ENCODE data around the gene ZBTB12.
"Not testable (repeated sequence)": the region's sequence is repeated elsewhere in the genome, so short reads cannot be mapped to it uniquely, and the experiment has no call there.

ZBTB12 gene, protein sequence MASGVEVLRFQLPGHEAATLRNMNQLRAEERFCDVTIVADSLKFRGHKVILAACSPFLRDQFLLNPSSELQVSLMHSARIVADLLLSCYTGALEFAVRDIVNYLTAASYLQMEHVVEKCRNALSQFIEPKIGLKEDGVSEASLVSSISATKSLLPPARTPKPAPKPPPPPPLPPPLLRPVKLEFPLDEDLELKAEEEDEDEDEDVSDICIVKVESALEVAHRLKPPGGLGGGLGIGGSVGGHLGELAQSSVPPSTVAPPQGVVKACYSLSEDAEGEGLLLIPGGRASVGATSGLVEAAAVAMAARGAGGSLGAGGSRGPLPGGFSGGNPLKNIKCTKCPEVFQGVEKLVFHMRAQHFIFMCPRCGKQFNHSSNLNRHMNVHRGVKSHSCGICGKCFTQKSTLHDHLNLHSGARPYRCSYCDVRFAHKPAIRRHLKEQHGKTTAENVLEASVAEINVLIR

DNA sequence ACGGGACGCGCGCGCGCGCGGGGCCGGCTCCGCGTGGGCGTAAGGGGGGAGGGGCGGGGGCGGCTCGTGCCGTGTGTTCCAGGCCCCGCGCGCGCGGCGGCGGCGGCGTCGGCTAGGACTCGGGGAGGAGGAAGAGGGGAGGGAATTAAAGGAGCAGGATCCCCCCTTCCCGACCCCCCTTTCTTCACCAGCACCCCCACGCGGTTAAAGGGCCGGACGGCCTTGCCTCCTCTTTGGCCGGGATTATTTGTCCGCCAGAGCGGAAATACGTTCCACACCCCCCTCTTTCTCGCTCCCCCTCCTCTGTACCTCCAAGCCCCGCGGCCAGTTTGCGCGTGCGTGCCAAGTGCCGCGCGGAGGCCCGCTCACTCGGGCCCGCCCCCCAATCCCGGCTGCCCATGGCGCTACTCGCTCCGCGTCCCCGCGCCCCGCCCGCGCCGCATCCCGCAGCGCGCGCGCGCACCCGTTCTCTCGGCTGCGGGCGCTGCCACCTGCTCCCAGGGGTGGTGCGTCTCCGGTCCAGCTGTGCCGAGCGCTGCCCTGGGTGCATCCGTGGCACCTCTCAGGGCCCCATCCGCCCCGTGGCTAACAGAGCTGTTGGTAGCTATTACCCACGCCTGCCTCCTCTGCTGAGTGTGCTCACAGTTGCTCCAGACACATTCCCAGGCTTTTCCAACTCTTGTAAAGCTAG is at the start of gene ZBTB12:
ZBTB12 (minus strand) TSS at position 134 of the 691 bp plus-strand sequence. CDS start 781 bp downstream, outside the sequence.
- peak; percentile 78 to 83 for DNase-seq (ENCODE audit: low read depth in 2 of 2)

DNA sequence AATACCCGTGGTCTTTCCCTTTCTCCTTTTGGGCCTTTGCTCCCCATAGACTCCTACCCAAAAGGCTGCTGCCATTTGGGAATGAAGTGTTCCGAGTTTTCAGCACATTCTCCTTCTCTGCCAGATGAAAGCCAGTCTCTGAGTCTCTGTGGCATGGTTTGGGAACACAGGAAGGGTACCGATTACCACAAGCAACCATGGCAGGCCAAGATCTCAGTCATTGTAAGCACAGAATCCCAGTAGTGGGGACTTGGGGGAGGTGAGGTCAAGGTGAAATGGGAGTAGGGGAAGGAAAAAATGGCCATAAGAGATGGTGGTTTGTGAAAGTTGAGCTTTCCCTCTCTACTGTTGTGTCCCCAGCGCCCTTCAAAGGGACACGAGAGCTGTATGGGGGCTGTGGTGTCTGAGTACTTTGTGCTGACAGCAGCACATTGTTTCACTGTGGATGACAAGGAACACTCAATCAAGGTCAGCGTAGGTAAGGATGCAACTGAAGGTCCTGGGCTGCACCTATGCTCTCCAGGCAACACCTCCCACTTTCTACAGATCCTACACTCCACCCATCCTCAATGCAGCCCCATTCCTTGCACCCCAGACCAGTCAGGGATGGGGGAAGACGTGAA is 48.2 kb upstream of the ZBTB12 start:
- no peak for DNase-seq (ENCODE audit: low read depth in 2 of 2)

DNA sequence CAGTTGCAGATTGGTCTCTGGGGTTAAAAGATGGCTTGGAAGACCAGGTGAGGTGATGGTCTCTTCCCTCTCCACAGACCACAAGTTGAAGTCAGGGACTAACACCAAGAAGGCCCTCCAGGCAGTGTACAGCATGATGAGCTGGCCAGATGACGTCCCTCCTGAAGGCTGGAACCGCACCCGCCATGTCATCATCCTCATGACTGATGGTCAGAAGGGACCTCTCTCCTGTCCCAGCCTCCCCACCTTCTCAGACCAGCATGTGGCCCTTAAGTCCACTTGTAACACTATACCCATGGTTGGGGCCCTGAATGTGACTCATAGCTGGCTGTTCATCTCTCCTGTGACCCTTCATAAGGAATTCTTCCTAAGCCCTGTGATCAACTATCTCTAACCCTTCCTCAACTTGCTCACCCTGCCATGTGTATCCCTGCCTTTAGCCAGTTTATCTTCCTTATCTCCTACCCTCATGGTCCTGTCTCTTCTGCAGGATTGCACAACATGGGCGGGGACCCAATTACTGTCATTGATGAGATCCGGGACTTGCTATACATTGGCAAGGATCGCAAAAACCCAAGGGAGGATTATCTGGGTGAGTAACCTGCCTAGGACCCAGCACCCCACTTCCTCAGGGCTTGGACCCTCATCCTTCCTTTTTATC is 47.0 kb upstream of the ZBTB12 start:
- no peak for DNase-seq (ENCODE audit: low read depth in 2 of 2)

DNA sequence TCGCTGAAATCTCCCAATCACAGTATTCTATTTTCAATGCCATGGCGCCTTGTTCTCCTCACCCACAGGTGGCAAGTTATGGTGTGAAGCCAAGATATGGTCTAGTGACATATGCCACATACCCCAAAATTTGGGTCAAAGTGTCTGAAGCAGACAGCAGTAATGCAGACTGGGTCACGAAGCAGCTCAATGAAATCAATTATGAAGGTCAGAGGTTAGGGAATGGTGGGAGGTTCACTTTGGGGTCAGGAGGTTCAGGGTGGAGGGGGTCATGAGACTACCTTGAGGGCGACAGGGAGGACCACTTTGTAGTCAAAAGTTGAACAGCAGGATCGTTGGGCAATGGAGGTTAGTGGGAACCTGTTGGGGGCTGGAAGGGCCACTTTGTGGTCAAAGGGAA is 46.4 kb upstream of the ZBTB12 start:
- no peak for DNase-seq (ENCODE audit: low read depth in 2 of 2)

DNA sequence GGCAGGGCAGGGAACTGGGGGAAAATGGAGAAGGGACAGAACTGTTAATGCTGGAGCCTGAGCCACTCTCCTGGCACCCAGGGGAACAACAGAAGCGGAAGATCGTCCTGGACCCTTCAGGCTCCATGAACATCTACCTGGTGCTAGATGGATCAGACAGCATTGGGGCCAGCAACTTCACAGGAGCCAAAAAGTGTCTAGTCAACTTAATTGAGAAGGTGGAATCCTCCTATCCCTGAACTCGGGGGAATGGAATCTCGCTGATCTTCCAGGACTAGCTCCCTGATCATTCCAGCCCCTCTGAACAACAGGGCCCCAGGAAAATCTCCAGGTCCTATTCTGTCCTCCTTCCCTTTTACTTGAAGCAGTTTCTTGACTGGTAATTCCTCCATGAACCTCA is 46.0 kb upstream of the ZBTB12 start:
- no peak for DNase-seq (ENCODE audit: low read depth in 2 of 2)

DNA sequence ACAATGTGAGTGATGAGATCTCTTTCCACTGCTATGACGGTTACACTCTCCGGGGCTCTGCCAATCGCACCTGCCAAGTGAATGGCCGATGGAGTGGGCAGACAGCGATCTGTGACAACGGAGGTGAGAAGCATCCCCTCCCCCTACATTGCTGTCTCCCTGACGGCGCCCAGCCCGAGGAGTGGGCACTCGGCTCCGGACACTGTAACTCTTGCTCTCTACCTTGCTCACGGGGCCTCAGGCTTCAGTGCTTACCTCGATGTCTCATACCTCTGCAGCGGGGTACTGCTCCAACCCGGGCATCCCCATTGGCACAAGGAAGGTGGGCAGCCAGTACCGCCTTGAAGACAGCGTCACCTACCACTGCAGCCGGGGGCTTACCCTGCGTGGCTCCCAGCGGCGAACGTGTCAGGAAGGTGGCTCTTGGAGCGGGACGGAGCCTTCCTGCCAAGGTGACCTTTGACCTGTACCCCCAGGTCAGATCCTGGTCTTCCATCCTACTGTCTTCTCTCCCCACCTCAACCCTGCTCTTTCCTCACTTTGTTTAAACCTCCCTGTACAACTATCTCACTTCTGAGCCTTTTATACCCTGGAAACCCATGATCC is 45.3 kb upstream of the ZBTB12 start:
- DNase-seq (ENCODE audit: low read depth in 2 of 2), result no peak

DNA sequence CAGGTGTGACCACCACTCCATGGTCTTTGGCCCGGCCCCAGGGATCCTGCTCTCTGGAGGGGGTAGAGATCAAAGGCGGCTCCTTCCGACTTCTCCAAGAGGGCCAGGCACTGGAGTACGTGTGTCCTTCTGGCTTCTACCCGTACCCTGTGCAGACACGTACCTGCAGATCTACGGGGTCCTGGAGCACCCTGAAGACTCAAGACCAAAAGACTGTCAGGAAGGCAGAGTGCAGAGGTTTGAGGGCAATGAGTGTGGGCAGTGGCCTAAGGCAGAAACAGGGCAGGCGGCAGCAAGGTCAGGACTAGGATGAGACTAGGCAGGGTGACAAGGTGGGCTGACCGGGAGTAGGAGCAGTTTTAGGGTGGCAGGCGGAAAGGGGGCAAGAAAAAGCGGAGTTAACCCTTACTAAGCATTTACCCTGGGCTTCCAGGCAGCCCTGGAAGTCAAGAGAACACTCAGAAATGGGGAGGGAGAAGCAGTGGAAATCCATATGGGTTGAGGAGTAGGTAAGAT is 44.5 kb upstream of the ZBTB12 start:
- no peak for DNase-seq (ENCODE audit: low read depth in 2 of 2)

DNA sequence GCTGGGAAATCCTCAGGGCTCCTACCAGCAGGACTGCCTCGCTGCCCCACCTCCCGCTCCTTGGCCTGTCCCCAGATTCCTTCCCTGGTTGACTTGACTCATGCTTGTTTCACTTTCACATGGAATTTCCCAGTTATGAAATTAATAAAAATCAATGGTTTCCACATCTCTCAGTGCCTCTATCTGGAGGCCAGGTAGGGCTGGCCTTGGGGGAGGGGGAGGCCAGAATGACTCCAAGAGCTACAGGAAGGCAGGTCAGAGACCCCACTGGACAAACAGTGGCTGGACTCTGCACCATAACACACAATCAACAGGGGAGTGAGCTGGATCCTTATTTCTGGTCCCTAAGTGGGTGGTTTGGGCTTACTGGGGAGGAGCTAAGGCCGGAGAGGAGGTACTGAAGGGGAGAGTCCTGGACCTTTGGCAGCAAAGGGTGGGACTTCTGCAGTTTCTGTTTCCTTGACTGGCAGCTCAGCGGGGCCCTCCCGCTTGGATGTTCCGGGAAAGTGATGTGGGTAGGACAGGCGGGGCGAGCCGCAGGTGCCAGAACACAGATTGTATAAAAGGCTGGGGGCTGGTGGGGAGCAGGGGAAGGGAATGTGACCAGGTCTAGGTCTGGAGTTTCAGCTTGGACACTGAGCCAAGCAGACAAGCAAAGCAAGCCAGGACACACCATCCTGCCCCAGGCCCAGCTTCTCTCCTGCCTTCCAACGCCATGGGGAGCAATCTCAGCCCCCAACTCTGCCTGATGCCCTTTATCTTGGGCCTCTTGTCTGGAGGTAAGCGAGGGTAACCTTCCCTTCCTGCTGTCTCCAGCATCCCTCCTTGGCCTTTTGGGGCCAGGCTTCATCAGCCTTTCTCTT is 43.9 kb upstream of the ZBTB12 start, which contains the start of gene CFB:
CFB (plus strand) TSS at position 589 of the 863 bp plus-strand sequence; CDS start at position 716, 127 bp downstream.
- no peak for DNase-seq (ENCODE audit: low read depth in 2 of 2)

DNA sequence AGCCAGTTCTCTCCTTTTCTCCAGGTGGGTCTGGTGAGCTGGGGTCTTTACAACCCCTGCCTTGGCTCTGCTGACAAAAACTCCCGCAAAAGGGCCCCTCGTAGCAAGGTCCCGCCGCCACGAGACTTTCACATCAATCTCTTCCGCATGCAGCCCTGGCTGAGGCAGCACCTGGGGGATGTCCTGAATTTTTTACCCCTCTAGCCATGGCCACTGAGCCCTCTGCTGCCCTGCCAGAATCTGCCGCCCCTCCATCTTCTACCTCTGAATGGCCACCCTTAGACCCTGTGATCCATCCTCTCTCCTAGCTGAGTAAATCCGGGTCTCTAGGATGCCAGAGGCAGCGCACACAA is 43.2 kb upstream of the ZBTB12 start:
- DNase-seq (ENCODE audit: low read depth in 2 of 2), result no peak

DNA sequence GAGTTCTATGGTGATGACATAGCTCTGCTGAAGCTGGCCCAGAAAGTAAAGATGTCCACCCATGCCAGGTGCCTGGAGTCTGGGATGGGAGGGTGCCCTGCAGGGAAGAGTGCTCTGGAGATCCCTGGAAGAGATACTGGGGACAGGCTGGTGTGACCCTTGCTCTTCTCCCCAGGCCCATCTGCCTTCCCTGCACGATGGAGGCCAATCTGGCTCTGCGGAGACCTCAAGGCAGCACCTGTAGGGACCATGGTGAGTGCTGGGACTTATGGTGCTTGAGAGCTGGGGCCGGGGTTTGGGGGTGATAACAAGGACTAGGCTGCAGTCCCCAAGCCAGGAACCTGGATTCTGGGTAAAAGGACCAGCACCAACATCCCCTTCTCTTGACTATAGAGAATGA is 41.9 kb upstream of the ZBTB12 start:
- no peak for DNase-seq (ENCODE audit: low read depth in 2 of 2)

DNA sequence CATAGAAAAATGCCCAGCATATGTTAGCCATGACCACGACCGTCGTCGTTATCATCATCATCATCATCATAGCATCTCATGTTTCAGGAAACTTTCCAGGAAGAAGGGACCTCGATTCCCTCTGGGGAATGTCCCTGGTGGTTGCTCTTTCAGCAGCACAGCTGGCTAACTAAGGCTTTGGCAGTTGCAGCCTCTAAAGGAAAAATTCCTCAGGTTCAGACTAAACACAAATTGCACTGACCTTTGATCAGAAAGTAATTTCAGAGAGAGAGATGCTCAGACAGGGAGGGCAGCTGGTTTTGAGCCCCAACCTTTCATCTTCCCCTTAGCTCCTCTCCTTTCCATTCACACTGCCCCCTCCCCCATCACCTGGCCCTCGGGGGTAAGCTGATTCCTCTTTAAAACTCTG is 38.4 kb upstream of the ZBTB12 start:
- no peak for DNase-seq (ENCODE audit: low read depth in 2 of 2)

DNA sequence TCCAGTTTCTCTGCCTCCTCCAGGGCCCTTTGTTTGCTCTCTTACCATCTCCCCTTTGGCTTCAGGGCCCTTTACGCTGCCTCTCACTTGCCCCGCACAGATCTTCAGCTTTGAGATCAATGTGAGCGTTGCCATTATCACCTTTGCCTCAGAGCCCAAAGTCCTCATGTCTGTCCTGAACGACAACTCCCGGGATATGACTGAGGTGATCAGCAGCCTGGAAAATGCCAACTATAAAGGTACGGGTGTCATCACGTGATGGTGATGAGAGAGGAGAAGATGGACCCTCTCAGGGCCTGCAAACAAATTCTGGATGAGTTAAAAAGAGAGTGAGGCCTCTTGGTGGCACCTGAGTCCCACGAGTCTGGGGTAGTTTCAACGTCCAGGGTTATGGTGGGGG is 33.9 kb upstream of the ZBTB12 start:
- DNase-seq (ENCODE audit: low read depth in 2 of 2), result no peak

DNA sequence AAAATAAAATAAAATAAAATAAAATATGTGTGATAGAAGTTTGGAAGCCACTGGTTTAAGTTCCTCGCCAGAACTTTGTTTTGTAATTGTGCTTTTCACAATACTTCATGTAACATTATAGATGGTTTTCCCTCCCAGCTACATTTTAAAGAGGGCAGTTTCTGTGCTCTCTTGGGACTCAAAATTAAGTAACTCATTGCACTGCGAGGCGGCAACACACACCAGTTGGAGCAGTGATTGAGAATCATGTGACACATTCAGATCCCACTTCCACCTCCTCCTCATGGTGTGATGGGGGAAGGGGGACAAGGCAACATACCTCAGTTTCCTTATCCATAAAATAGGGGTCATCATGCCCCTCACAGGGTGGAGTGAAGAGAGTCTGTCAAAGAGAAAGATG is 33.1 kb upstream of the ZBTB12 start:
- no peak for DNase-seq (ENCODE audit: low read depth in 2 of 2)

DNA sequence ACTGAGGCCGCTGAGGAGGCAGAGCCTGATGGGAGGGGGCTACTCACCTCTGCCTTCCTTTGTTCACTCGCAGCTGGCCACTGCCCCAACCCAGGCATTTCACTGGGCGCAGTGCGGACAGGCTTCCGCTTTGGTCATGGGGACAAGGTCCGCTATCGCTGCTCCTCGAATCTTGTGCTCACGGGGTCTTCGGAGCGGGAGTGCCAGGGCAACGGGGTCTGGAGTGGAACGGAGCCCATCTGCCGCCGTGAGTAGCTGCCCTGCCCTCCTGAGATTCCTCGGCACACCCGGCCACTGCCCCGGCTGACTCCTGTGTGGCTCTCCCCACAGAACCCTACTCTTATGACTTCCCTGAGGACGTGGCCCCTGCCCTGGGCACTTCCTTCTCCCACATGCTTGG is 31.7 kb upstream of the ZBTB12 start:
- no peak for DNase-seq (ENCODE audit: low read depth in 2 of 2)

DNA sequence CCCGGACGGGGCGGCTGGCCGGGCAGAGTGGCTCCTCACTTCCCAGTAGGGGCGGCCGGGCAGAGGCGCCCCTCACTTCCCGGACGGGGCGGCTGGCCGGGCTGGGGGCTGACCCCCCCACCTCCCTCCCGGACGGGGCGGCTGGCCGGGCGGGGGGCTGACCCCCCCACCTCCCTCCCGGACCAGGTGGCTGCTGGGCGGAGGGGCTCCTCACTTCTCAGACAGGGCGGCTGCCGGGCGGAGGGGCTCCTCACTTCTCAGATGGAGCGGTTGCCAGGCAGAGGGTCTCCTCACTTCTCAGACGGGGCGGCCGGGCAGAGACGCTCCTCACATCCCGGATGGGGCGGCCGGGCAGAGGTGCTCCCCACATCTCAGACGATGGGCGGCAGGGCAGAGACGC is 30.3 kb upstream of the ZBTB12 start:
- DNase-seq (ENCODE audit: low read depth in 2 of 2), result not testable (repeated sequence)

DNA sequence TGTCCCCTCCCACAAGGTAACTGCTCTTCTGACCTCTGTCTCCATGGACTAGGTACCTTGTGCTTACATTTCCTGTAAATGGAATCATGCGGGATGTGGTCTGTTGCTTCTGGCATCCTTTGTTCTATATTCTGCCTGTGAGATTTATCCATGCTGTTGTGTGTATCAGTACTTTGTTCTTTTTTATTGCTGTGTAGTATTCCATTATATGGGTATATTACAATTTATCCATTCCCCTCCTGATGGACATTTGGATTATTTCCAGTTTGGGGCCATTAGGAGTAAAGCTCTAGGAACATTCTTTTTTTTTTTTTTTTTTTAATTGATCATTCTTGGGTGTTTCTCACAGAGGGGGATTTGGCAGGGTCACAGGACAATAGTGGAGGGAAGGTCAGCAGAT is 29.1 kb upstream of the ZBTB12 start:
- DNase-seq (ENCODE audit: low read depth in 2 of 2), result no peak

DNA sequence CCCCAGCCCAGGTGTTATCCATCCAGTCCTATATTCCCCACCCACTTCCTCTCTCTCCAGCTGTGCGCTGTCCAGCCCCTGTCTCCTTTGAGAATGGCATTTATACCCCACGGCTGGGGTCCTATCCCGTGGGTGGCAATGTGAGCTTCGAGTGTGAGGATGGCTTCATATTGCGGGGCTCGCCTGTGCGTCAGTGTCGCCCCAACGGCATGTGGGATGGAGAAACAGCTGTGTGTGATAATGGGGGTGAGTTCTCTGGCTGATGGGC is 26.7 kb upstream of the ZBTB12 start:
- DNase-seq (ENCODE audit: low read depth in 2 of 2), result no peak

DNA sequence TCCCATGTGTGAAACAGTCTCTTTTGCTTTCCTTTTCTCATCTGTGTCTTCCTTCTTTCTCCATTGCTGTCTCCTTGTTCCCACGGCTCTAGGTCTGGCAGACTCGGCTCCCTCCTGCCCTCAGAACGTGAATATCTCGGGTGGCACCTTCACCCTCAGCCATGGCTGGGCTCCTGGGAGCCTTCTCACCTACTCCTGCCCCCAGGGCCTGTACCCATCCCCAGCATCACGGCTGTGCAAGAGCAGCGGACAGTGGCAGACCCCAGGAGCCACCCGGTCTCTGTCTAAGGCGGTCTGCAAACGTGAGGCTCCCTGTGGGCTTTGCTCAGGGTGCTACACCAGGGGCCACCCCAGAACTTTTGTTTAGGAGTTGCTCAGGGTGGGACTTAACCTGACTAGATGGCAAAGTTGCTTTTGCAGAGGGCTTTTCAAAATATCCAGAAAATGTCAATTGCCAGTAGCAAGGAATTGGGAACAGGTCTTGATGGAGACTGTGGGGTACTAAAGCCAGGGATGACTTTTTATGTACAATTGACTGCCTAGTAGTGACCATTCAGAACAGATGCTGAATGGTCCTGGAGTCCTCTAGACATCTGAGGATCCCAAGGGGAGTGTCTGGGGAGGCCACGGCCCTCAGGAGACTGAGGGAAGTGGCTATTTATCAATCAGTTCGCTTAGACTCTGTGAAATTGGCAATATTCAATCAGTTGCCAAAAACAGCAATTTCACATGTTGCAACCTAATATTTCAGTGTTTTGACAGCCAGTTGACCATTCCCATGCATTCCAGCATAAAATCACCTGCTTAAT is 26.2 kb upstream of the ZBTB12 start:
- no peak for DNase-seq (ENCODE audit: low read depth in 2 of 2)

DNA sequence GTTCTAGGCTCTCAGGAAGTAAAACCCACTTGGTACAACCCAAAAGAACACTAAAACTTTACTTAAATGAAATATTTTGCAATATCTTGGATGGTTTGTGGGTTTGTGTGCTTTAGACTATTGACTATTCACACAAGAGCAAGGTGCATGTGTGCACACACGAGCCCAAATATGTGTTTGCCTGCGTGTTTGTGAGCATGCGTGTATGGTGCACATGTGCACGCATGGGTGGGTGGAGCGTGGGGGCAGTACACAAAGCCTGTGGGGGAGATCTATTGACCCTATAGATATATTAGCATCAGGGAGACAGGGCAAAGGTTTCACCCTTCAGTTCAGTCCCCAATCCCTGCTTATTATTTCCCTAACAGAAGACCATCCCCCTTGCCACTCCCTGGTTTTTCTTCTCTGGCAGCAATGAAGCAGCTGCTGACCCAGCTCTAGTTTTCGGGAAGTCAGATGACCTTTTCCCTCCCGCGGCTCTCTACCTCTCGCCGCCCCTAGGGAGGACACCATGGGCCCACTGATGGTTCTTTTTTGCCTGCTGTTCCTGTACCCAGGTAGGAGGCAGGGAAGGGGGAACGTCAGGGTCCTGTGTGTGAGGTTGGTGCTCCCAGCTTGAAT is 25.5 kb upstream of the ZBTB12 start, which contains the start of gene C2:
C2 (plus strand) TSS at position 476 of the 621 bp plus-strand sequence; CDS start at position 512, 36 bp downstream.
- no peak for DNase-seq (ENCODE audit: low read depth in 2 of 2)

All from stimulated activated CD8-positive, alpha-beta memory T cell treated with anti-CD3 and anti-CD28 coated beads, Interleukin-15, amount 100 ng/mL, for 48 hours (primary cell).